Measurements from ENCODE around the gene SMIM38. TPM values are rescaled to one million over a fixed set of nuclear protein-coding genes. Genes with fewer than 3 reads are reported as not detected.

SMIM38 gene
- total RNA-seq, 1 experiment from 2014 or later: 0.54 TPM

DNA sequence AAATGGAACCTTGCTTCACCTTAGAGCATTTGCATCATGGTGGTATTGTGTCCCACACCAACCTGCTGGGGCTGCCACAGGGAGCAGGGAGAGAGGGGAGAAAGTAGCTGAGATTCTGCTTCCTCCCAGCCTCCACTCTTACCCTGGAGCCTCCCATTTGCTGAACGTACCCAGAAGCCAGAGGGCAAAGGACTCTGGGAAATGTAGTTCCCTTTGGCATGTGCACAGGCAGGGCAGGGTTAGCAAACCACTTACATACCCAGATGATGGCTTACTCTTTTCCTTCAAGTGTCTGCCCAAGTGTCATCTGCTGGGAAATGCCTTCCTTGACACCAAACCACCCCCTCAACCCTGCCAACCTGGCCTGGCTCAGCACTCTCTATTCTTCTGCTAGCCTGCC, 16.9 kb downstream of the SMIM38 start:
- peak; percentile 19 for DNase-seq (ENCODE audit: low read depth, low spot score)
- Histone ChIP-seq H3K79me2 (ENCODE audit: insufficient read depth, low read length) (no peaks in the 10 kb centered on the region), H3K4me2 (ENCODE audit: low read length) (no peak overlapping the region), H3K27me3 (ENCODE audit: insufficient read depth, low read length) (no peaks in the 10 kb centered on the region), H3K9ac (ENCODE audit: low read length) (no peak overlapping the region), H3K9me2 (ENCODE audit: insufficient read depth) (no peaks in the 10 kb centered on the region), H3K36me3 (ENCODE audit: control insufficient read depth in 1 of 2, insufficient read depth in 2 of 2, low read length in 2 of 2) (no peaks in the 10 kb centered on the region), H3K4me1 (ENCODE audit: control insufficient read depth in 1 of 2, insufficient read depth in 2 of 2, low read length in 2 of 2) (peaks cover 0 to 7% of the 10 kb centered on the region in 2 experiments; a peak in 3 of 4 replicates), H3K4me3 (replicated peaks in 1 of 2; ENCODE audit: low read depth in 1 of 2, low read length in 2 of 2) (no peak overlapping the region), H2AFZ (ENCODE audit: low read depth, low read length, poor library complexity, severe bottlenecking) (no peak overlapping the region), H4K20me1 (ENCODE audit: insufficient read depth) (no peaks in the 10 kb centered on the region), H3K9me3 (ENCODE audit: control insufficient read depth in 1 of 2, insufficient read depth in 1 of 2, low read depth in 1 of 2, low read length in 2 of 2) (no peaks in the 10 kb centered on the region), H3K27ac (ENCODE audit: low read depth, low read length) (no peak overlapping the region)
- peak; percentile 86 for ATAC-seq
- ChIA-PET RAD21 (ENCODE audit: low non-redundant PET in 1 of 2, low total read pairs in 2 of 2, uncharacterized antibody in 2 of 2, unreplicated experiment in 2 of 2) (no interaction called here), CTCF (no interaction called here), POLR2A (no interaction called here)
- intact Hi-C loops (cut with micrococcal nuclease): no loop called here
- no peak for TF ChIP-seq SRF (IDR thresholded peaks at IDR 0.05; ENCODE audit: low read depth)
- TF ChIP-seq CTCF (IDR thresholded peaks at IDR 0.05 in 2 of 3, conservative IDR thresholded peaks at IDR 0.05 in 1 of 3; ENCODE audit: borderline replicate concordance in 1 of 3, insufficient read depth in 1 of 3, low read depth in 2 of 3, low read length in 2 of 3): no peak
- TF ChIP-seq SIN3A (IDR thresholded peaks at IDR 0.05; ENCODE audit: low read depth): no peak
- TF ChIP-seq ELF1 (IDR thresholded peaks at IDR 0.05; ENCODE audit: borderline replicate concordance, low read depth): no peak
- TF ChIP-seq POLR2AphosphoS5 (IDR thresholded peaks at IDR 0.05; ENCODE audit: low read depth, low read length): no peak
- TF ChIP-seq EZH2phosphoT487 (IDR thresholded peaks at IDR 0.05; ENCODE audit: borderline replicate concordance): no peak
- TF ChIP-seq CBX3 (IDR thresholded peaks at IDR 0.05; ENCODE audit: low read depth): no peak
- TF ChIP-seq RAD21 (IDR thresholded peaks at IDR 0.05; ENCODE audit: low read depth): no peak
- no peak for TF ChIP-seq POLR2A (IDR thresholded peaks at IDR 0.05; ENCODE audit: borderline replicate concordance, extremely low read depth, insufficient read depth, insufficient read length)
- no TSS peak for BruUV-seq (replicated peaks)

GRCh38 chr11:69173331-69173730, 17.6 kb downstream of the SMIM38 start:
- H3K27me3 ChIP-seq (ENCODE audit: insufficient read depth, low read length): no peaks in the 10 kb centered on the region
- H3K4me1 ChIP-seq (ENCODE audit: control insufficient read depth in 1 of 2, insufficient read depth in 2 of 2, low read length in 2 of 2): peaks cover 0 to 4% of the 10 kb centered on the region in 2 experiments; a peak in 1 of 4 replicates
- BruUV-seq (replicated peaks): no TSS peak
- H3K9me3 ChIP-seq (ENCODE audit: control insufficient read depth in 1 of 2, insufficient read depth in 1 of 2, low read depth in 1 of 2, low read length in 2 of 2): no peaks in the 10 kb centered on the region
- H3K9ac ChIP-seq (ENCODE audit: low read length): no peak overlapping the region
- intact Hi-C loops (cut with micrococcal nuclease): no loop called here
- ATAC-seq: no peak
- ChIA-PET CTCF (no interaction called here), POLR2A (no interaction called here), RAD21 (ENCODE audit: low non-redundant PET in 1 of 2, low total read pairs in 2 of 2, uncharacterized antibody in 2 of 2, unreplicated experiment in 2 of 2) (no interaction called here)
- no peaks in the 10 kb centered on the region for H4K20me1 ChIP-seq (ENCODE audit: insufficient read depth)
- no peaks in the 10 kb centered on the region for H3K79me2 ChIP-seq (ENCODE audit: insufficient read depth, low read length)
- no peak overlapping the region for H2AFZ ChIP-seq (ENCODE audit: low read depth, low read length, poor library complexity, severe bottlenecking)
- H3K4me3 ChIP-seq (replicated peaks in 1 of 2; ENCODE audit: low read depth in 1 of 2, low read length in 2 of 2): no peak overlapping the region
- no peak overlapping the region for H3K27ac ChIP-seq (ENCODE audit: low read depth, low read length)
- H3K4me2 ChIP-seq (ENCODE audit: low read length): no peak overlapping the region
- H3K36me3 ChIP-seq (ENCODE audit: control insufficient read depth in 1 of 2, insufficient read depth in 2 of 2, low read length in 2 of 2): no peaks in the 10 kb centered on the region
- H3K9me2 ChIP-seq (ENCODE audit: insufficient read depth): no peaks in the 10 kb centered on the region
- no peak for DNase-seq (ENCODE audit: low read depth, low spot score)
- TF ChIP-seq CTCF (IDR thresholded peaks at IDR 0.05 in 2 of 3, conservative IDR thresholded peaks at IDR 0.05 in 1 of 3; ENCODE audit: borderline replicate concordance in 1 of 3, insufficient read depth in 1 of 3, low read depth in 2 of 3, low read length in 2 of 3): no peak
- TF ChIP-seq TCF7L2 (IDR thresholded peaks at IDR 0.05; ENCODE audit: borderline replicate concordance, extremely low read depth, insufficient read depth, insufficient read length): no peak
- TF ChIP-seq ELF1 (IDR thresholded peaks at IDR 0.05; ENCODE audit: borderline replicate concordance, low read depth): no peak
- TF ChIP-seq RAD21 (IDR thresholded peaks at IDR 0.05; ENCODE audit: low read depth): no peak
- TF ChIP-seq CEBPB (IDR thresholded peaks at IDR 0.05; ENCODE audit: low read depth): no peak
- TF ChIP-seq, protein P1, sequence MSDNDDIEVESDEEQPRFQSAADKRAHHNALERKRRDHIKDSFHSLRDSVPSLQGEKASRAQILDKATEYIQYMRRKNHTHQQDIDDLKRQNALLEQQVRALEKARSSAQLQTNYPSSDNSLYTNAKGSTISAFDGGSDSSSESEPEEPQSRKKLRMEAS (IDR thresholded peaks at IDR 0.05): no peak
- no peak for TF ChIP-seq YY1 (IDR thresholded peaks at IDR 0.05; ENCODE audit: extremely low read depth, insufficient replicate concordance, low read depth, low read length)
- no peak for TF ChIP-seq SIN3A (IDR thresholded peaks at IDR 0.05; ENCODE audit: low read depth)
- TF ChIP-seq, protein P2, sequence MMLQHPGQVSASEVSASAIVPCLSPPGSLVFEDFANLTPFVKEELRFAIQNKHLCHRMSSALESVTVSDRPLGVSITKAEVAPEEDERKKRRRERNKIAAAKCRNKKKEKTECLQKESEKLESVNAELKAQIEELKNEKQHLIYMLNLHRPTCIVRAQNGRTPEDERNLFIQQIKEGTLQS (IDR thresholded peaks at IDR 0.05): no peak
- no peak for TF ChIP-seq POLR2A (IDR thresholded peaks at IDR 0.05; ENCODE audit: borderline replicate concordance, extremely low read depth, insufficient read depth, insufficient read length)
- TF ChIP-seq FOSL1 (IDR thresholded peaks at IDR 0.05; ENCODE audit: low read depth): no peak
- TF ChIP-seq EZH2 (IDR thresholded peaks at IDR 0.05): no peak
- no peak for TF ChIP-seq ZNF274 (IDR thresholded peaks at IDR 0.05; ENCODE audit: low read depth, low read length)
